Right lobe of liver (tissue), 4 donors: ENCODE data around the gene VTN.

ENCODE experiments used
- CTCF ChIP-seq, 4 donors: fragments of 200-600 bp in 3 of 4; fragments of 450-650 bp in 1 of 4; IDR thresholded peaks; one replicate each; pipeline versions ENCODE4 v1.5.1 to v1.8.0; 2016 to 2022; ENCODE audit warnings: antibody characterized with exemption in 4 of 4, mild to moderate bottlenecking in 2 of 4
- POLR2A ChIP-seq: fragments of 450-650 bp; IDR thresholded peaks from one replicate; pipeline ENCODE4 v1.6.1; 2017; ENCODE audit warnings: antibody characterized with exemption, mild to moderate bottlenecking
- donor health status: DM: no; HTN: no; CAD: no.
- donor health status: DM: no; HTN: no; CAD: no.
- donor health status: DM: no; HTN: yes; CAD: no.

- no peak for TF ChIP-seq CTCF (IDR thresholded peaks at IDR 0.05)
- no peak for TF ChIP-seq POLR2A
Observed at GRCh38 chr17:28391401-28391800, 21.3 kb upstream of the VTN start.
